Left kidney (tissue), 8 donors: ENCODE results near the gene BCL7C. TPM values are rescaled to one million over a fixed set of nuclear protein-coding genes. Genes with fewer than 3 reads are reported as not detected.
"Not testable (repeated sequence)": the region's sequence is repeated elsewhere in the genome, so short reads cannot be mapped to it uniquely, and the experiment has no call there.

ENCODE experiments used
- DNase-seq: peaks from one replicate; pipeline ENCODE4 v3.0.0-alpha.2; 2013
- long read RNA-seq, 8 donors: transcript quantifications; one replicate each; lab custom pipeline, GENCODE V29; 2026
- polyA plus RNA-seq: library from polyadenylated mRNA; unstranded; fragments of 120-200 nt; gene quantifications from one replicate; pipeline ENCODE4 v1.2.1, GENCODE V29; 2013; ENCODE audit not compliant: insufficient read length

Gene BCL7C
- 35.0 TPM for polyA plus RNA-seq
- long read RNA-seq, donor 1, transcript BCL7C-201 (6 exons, 1,740 nt): major isoform, 34 of 99 reads
- long read RNA-seq, donor 1, partial matches to known transcripts: 61 of 99 reads
- long read RNA-seq, donor 1, other reads (novel, unspliced or antisense): 0 of 99 reads
- long read RNA-seq, donor 2, transcript BCL7C-201 (6 exons, 1,740 nt): major isoform, 37 of 39 reads
- long read RNA-seq, donor 2, partial matches to known transcripts: 0 of 39 reads
- long read RNA-seq, donor 2, other reads (novel, unspliced or antisense): 0 of 39 reads
- long read RNA-seq, donor 3, transcript BCL7C-201 (6 exons, 1,740 nt): major isoform, 20 of 28 reads
- long read RNA-seq, donor 3, partial matches to known transcripts: 5 of 28 reads
- long read RNA-seq, donor 3, other reads (novel, unspliced or antisense): 0 of 28 reads
- long read RNA-seq, donor 4, transcript BCL7C-201 (6 exons, 1,740 nt): major isoform, 9 of 20 reads
- long read RNA-seq, donor 4, partial matches to known transcripts: 11 of 20 reads
- long read RNA-seq, donor 4, other reads (novel, unspliced or antisense): 0 of 20 reads
- long read RNA-seq, donor 5, transcript BCL7C-201 (6 exons, 1,740 nt): major isoform, 81 of 111 reads
- long read RNA-seq, donor 5, transcript BCL7C-203 (6 exons, 1,603 nt): minor isoform, 7 of 111 reads
- long read RNA-seq, donor 5, partial matches to known transcripts: 16 of 111 reads
- long read RNA-seq, donor 5, other reads (novel, unspliced or antisense): 6 of 111 reads
- long read RNA-seq, donor 6, transcript BCL7C-201 (6 exons, 1,740 nt): major isoform, 35 of 121 reads
- long read RNA-seq, donor 6, partial matches to known transcripts: 82 of 121 reads
- long read RNA-seq, donor 6, other reads (novel, unspliced or antisense): 0 of 121 reads
- long read RNA-seq, donor 7, transcript BCL7C-201 (6 exons, 1,740 nt): major isoform, 43 of 191 reads
- long read RNA-seq, donor 7, partial matches to known transcripts: 139 of 191 reads
- long read RNA-seq, donor 7, other reads (novel, unspliced or antisense): 5 of 191 reads
- long read RNA-seq, donor 8, transcript BCL7C-201 (6 exons, 1,740 nt): major isoform, 21 of 23 reads
- long read RNA-seq, donor 8, partial matches to known transcripts: 0 of 23 reads
- long read RNA-seq, donor 8, other reads (novel, unspliced or antisense): 0 of 23 reads

DNA sequence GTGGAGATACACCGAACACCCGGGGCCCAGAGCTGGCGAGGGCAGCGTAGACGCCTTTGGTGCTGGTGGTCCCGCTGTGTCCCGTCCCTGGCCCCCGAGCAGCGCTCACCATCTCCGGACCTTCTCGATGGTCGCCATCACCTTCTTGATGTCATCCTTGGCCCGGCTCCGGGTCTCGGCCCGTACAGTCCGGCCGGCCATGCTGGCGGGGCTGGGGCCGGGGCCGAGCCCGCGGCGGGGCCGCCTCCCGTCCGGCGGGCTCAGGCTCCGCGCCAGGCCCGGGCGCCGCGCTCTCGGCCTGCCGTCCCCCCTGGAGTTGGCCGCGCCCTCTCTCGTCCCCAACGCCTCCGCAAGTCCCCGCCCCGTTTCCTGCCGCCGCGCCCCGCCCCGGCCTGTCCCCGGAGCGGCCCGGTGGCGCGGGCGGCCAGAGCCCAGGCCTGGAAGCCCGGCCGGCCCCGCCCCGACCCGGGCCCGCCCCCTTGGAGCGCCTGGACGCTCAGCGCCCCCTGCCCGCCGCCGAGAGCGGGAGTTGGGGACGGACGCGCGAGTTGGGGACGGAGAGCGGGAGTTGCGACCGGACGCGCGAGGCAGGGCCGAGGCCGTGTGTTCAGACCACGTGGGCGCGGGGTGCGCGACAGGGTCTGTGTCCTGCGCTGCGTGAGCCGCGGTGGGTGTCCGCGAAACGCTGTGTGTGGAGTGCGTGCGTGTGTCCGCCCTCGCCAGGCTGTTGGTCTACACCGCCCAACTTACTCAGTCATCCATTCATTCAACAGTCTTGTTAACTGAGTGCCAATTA lies at the start of gene BCL7C:
Gene BCL7C, minus strand, starts transcription at position 334 of the 796 bp plus-strand sequence. Its CDS starts 133 bp downstream, at position 201.
- DNase-seq: peak; percentile 93

DNA sequence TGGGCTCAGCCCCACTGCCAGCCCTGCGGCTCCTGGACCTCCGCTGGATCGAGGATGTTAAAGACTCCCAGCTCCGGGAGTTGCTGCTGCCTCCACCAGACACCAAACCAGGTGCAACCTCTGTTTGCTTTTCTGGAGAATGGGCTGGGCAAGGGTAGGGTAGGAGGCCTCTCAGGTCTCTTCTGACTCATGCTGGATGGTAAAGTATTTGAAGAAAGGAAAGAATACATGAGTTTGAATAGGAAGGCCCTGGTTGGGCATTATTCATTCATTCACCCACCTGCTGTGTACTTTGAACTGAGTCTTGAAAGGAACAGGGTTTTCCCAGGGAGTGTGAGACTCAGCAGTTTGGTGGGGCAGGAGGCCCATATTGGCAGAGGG lies 48.5 kb upstream of the BCL7C start:
- no peak for DNase-seq

DNA sequence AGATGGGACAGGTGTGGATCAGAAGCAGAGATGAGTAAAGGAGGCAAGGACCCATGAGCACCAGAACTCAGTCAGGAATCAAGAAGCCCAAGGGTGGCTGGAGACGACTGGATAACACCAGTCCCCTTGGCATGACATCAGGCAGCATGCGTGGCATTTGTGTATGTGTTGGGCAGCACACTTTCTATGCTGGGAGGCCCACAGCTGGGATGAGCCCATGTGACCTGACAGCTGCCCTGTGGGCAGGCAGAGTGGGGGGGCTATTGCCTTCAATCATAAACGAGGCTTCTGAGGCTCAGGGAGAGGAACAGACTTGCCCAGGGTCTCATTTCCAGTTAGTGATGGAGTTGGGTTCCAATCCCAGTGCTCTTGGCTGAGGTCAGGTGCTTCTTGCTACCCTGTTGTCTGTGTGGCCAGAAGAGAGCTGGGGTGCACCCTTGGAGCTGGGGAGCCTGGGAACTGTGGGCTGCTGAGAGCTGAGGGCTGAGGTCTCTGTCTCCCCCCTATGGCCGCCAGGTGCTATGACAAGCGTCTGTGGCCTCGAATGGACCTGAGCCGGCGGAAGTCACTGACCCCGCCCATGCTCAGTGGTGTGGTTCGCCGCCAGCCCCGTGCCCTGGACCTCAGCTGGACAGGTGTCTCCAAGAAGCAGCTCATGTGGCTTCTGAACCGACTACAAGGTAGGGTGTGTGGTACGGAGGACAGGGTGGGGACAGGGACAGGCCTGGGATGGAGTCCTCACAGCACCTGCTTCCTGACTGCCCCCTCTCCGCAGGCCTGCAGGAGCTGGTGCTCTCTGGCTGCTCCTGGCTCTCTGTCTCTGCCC lies 47.9 kb upstream of the BCL7C start:
- DNase-seq: peak; percentile 53

DNA sequence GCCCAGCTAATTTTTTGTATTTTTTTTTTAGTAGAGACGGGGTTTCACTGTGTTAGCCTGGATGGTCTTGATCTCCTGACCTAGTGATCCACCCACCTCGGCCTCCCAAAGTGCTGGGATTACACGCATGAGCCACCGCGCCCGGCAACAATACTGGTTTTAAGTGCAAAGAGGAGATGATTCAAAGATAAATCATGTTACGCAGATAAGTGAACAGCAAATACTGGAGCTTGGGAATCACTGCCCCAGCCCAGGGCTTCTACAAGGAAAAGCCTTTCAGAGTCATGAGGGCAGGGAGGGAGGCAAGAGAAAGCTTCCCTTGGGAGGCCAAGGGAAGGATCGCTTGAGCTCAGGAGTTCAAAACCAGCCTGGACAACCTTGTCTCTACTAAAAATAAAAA lies 45.7 kb upstream of the BCL7C start:
- not testable (repeated sequence) for DNase-seq

DNA sequence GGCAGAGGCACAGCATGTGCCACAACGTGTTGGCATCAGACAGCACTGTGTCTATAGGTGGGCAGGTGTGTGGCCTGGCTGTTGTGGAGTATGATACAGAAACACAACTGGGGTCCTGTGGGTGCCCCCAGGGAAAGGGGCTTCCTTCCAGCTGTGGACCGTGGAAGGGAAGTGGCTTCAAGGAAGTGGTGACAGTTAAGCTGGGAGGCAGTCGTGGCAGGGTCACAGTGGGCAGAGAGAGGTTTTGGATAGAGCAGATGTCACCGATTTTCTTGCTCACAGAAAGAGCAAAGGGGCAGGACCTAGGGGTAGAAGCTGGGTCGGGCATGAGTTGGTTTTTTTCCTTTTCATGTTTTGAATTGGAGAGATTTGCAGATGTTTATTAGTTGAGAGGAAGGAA lies 43.8 kb upstream of the BCL7C start:
- DNase-seq: no peak

DNA sequence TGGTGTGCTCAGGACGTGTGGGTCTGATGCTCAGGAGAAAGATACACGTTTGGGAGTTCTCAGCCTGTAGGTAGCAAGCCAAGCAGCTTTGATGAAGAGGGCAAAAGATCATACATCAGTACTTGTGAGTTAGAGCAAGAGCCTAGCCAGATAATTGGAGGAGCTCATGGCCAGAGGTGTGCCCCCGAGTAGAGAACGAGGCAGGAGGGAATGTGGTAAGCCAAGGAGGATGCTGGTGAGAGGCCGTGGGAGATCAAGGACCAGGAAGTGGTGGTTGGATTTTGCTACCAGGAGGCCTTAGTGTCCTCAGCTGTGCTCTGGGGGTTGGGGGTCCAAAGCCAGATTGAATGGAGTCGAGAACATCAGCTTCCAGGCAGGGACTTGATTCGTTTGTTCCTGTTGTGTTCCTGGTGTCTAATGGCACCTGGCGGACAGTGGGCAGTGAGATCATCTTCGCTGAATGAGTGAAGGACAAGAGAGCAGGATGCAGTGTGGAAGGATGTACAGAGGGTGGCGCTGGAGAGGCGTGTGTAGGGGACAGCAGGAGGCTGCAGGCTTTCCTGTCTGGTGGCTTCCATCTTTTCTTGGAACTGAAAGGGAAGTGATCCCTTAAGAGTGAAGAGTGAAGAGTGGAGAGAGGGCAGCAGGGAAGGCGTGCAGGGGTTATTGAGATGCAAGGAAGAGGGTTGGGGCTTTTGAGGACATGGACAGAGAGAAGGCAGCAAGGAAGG lies 41.1 kb upstream of the BCL7C start:
- no peak for DNase-seq

DNA sequence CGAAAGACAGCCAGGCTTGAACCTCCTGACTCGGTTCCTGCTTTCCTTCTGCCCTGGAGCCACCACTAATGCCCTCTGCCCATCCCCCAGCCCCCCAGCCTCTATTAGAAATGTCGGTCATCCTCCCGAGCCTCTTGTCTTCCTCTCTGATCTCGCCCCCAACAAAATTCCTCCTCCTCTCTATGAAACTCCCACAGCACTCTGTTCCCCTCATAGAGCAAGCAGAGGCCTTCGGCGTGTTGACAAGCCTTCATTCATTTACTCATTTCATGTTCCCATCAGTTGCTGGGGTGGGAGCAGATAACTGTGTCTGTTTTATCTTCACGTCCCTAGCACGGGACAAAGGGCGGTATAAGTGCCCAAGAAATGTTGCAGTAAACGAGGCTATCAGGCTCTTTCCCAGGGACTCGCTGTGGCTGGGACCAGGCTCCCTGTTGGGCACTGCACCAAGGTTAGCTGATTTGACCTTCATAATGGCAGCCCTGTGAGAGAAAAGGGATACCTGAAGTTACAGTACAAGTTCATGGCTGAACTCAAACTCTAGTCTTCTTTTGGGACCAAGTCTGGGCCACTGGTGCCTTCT lies 37.3 kb upstream of the BCL7C start:
- no peak for DNase-seq

DNA sequence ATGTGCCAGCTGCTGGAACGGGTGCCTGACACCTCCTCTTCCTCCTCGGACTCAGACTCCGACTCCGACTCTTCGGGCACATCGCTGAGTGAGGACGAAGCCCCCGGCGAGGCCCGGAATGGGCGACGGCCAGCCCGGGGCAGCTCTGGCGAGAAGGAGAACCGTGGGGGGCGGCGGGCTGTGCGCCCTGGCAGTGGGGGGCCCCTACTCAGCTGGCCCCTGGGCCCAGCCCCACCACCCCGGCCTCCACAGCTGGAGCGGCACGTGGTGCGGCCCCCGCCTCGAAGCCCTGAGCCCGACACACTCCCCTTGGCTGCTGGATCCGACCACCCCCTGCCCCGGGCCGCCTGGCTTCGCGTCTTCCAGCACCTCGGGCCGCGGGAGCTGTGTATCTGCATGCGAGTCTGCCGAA lies 36.3 kb upstream of the BCL7C start:
- no peak for DNase-seq

DNA sequence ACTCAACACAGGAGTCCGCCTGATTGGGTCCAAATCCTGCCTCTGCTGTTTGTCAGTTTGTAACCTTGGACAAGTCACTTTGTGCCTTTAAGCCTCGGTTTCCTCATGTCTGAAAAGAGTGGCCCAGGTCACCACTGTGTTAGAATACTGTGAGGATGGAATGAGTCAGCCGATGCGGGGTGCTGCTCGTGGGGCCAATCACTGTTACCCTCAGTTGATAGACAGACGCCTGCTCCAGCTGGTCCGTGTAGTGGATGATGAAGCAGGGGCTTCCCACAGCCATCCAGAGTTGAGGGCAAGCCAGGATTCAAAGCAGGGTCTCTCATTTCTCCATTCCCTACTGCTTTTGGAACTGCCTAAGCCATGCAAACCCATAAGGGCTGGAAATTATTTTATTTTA lies 35.3 kb upstream of the BCL7C start:
- DNase-seq: no peak

DNA sequence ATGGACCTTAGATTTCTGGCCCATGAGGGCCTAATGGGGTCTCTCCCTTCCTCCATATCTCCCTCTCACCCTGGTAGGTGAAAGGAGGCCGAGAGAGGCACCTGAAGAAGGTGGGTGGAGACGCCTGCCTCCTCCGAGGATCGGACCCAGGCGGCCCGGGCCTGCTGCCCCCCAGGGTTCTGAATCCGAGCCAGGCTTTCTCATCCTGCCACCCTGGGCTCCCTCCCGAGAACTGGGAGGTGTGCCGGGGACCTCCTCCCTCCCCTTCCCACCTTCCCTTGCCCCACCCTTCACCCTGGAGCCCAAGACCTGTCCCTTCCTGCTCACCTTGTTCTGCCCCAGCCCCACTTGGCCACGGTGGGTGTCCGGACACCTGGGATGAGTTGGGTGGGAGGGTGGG lies 34.5 kb upstream of the BCL7C start:
- DNase-seq: no peak

DNA sequence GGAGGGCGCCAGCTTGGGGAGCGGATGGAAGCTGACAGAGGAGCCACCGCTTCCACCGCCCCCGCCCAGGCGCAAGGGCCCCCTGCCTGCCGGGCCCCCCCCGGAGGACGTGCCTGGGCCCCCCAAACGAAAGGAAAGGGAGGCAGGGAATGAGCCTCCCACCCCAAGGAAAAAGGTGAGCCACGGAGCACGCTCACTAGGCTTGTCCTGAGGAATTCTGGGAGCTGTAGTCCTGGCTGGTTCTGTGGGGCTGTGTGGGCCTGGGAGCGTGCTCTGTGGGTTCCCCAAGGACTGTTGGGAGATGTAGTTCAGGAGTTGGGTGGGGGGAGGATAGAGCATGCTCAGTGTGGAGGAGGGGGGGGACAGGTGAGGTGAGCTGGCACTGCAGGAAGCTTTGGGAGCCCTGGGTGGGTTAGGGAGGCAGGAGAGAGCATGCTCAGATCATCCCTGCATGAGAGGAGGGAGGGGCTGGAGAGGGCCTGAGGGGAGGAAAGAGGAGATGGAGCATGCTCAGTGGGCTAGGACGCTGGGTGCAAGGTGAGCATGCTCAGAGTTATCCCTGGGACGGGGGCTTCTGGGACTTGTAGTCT lies 34.0 kb upstream of the BCL7C start:
- DNase-seq: peak; percentile 82

DNA sequence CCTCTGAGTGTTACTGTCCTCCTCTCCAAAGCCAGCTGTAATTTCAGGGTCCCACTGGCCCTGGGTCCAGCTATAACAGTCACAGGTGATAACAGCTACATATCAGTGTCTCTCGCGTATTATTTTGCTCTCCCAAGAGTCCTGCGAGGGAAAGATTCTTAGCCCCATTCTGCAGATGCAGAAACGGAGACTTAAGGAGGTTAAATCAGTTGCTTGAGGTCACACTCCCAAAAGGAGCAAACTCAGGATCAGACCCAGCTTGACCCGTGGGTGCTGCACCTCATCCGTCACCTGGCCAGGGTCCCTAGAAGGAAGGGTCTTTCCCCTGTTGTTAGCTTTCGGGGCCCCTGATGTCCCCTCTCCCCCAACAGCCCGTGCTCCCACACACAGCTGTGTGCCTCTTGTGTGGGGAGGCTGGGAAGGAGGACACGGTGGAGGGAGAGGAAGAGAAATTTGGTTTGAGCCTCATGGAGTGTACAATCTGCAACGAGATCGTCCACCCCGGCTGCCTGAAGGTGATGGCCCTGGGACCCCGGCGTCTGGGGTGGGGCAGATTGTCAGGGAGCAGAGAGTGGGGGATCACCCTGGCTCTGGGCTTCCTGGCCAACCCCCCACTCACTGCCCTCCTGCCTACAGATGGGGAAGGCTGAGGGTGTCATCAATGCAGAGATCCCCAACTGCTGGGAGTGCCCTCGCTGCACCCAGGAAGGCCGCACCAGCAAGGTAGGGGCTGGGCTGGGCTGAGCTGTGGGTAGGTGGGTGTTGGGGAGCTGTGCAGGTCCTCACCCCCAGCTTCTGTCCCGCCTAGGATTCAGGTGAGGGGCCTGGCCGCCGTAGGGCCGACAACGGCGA lies 33.3 kb upstream of the BCL7C start:
- no peak for DNase-seq

DNA sequence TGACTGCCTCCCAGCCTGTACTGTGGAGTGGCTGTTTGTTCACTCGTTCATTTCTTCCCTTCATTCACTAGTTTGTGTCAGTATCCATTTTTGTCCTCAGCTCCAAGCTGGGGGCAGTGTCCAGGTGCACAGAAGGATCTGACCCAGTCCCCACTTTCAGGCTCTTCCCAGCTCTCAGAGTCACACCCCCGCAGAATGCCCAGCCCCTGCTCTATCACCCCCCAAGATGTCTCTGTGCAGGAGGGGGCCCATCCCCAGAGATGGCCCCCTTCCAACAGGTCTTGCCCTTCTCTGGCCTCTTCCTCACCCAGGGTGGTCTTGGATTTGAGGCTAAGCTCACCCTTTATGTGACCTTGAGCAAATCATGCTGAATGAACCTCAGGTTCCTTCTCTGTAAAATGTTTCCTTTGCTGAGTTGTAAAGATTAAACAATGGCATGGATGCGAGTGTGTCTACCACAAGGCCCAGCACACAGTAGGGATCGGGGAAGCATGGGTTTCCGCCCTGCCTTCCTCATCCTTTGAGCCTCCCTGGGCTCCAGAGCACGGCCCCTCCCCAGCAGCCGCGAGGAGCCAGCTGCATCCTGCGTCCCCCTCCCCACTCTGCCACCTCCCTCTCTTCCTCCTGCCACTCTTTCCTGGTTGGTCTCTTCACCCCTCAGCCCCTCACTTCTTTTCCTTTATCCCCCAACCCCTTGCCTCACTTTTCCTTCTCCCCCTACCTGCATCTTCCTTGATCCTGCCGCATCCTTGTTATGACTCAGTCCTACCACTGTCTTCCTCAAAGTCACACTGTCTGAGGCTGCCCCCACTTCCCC lies 32.3 kb upstream of the BCL7C start:
- DNase-seq: no peak

DNA sequence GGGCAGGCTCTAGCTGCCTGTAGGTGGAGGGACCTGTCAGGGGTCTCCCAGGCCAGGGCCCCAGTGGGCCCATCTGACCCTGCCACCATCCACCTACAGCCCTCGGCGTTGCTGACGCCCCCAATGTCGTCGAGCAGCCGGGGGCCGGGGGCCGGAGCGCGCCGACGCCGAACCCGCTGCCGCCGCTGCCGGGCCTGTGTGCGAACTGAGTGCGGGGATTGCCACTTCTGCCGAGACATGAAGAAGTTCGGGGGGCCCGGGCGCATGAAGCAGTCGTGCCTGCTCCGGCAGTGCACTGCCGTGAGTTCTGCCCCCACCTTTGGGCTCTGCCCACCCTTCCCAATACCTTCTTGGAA lies 31.7 kb upstream of the BCL7C start:
- no peak for DNase-seq

DNA sequence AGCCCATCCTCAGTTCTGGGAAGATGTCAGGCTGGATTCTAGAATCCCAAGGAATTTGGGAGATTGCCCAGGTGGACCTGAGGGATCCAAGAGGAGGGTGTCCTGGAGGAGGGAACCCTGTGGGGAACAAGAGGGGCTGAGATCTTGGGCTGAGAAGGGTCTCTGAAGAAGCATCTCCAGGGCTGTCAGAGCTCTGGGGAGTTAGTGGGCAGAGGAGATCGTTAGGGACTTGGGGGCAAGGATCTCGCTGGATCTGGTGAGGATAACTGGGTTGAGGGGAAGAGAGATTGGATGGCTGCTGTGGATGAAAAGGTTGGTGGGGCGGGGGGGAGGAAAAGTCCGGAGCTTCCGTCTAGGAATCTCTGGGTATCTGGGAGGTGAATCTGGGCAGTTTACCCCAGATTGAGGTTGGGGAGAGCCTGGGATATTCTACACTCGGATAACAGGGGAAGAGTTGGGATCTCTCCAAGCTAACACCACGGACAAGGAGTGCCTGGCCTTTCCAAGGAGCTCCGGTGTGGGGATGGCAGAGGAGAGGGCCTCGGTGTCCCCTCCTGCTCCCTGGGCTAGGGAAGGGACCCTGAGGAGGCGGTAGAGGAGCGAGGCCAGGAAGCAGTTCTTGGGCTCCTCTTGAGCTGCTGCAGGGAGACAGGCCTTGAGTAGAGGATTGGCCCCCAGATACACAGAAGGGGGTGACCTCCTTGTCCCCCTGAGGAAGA lies 31.2 kb upstream of the BCL7C start:
- DNase-seq: no peak

DNA sequence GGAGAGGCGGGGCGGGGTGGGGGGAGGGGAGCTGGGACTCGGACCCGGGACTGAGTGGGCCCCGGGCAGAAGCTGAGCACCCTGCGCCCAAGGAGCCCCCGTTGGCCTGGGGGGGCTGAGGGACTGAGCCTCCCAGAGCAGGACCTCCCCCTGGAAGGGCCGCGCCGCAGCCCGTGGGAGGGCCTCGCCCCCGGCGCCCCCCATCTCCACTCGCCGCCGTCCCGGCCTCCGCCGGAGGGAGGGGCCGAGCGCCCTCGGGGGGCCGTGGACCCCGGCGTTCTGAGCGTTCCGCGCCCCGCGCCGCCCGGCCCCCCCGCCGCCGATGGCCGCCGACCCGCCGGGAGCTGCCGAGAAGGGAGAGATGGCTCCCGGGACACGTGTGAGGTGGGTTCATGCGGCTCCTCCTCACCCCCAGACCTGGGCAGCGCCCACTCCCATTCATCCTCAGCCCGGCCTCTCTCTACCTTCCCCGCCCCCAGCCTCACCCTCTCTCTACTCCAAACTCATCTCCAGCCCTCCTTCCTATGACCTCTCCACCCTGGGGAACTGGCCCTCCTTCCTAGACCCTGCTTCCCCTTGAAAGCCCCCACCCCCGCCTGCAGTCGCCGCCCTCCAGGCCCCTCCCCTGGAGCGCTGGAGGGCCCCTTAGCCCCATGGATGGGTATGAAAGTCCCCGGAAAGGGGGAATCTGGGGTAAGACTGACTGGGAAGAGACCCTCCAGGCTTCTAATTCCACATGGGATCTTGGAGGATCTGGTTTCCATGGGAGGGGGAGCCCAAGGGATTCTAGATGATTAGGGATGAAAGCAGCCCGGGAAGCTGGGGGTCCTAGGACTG lies 30.4 kb upstream of the BCL7C start:
- no peak for DNase-seq
